SK-N-SH (cell line): ENCODE results near the gene ST7. TPM values are rescaled to one million over a fixed set of nuclear protein-coding genes. Genes with fewer than 3 reads are reported as not detected.

Experiments
- CTCF ChIA-PET: fragments of 300-600, 350-600 bp; formaldehyde crosslinking; extraction: SDS; loops from one replicate; lab custom pipeline; 2021; lab: Yijun Ruan, JAX
- POLR2A ChIA-PET: fragments of 350-600 bp; sonication (Branson Sonifier 250); formaldehyde crosslinking; extraction: SDS; loops from one replicate; lab custom pipeline; 2020; ENCODE audit warnings: antibody characterized with exemption, inconsistent platforms; lab: Yijun Ruan, JAX
- DNase-seq: peaks from one replicate; pipeline ENCODE4 v3.0.0; 2012
- H2AFZ ChIP-seq: fragments of 200-600 bp; sonication (generic); 2 replicates; pipeline ENCODE4 v1.8.1; 2016; ENCODE audit warnings: antibody characterized with exemption, mild to moderate bottlenecking, low read depth
- H3F3A ChIP-seq: fragments of 200-600 bp; sonication (generic); replicated peaks from 2 replicates; pipeline ENCODE3; 2016; ENCODE audit warnings: antibody characterized with exemption, mild to moderate bottlenecking; ENCODE audit not compliant: insufficient read depth
- H3K27ac ChIP-seq, 2 experiments: fragments of 200-500 bp in 1 of 2; fragments of 200-600 bp in 1 of 2; sonication (Bioruptor generic) in 1 of 2; sonication (generic), shearing (Covaris generic) in 1 of 2; 2 replicates each; pipeline versions ENCODE4 v1.5.1 to v1.6.1; 2014 to 2016; ENCODE audit warnings: low read depth in 2 of 2, inconsistent platforms in 1 of 2, low read length in 1 of 2, mild to moderate bottlenecking in 1 of 2, mixed read lengths in 1 of 2
- H3K27me3 ChIP-seq: fragments of 200-600 bp; sonication (generic), shearing (Covaris generic); 2 replicates; pipeline ENCODE4 v1.6.1; 2016; ENCODE audit warnings: mixed run types; ENCODE audit not compliant: insufficient read depth
- H3K36me3 ChIP-seq, 2 experiments: fragments of 200-500 bp in 1 of 2; fragments of 200-600 bp in 1 of 2; sonication (Bioruptor generic) in 1 of 2; sonication (generic) in 1 of 2; replicated peaks in 1 of 2; 2 replicates each; pipeline versions ENCODE3 to v1.5.1; 2014 to 2016; ENCODE audit warnings: low read length in 1 of 2, mild to moderate bottlenecking in 1 of 2; ENCODE audit not compliant: insufficient read depth in 2 of 2, control insufficient read depth in 1 of 2
- H3K4me1 ChIP-seq, 2 experiments: fragments of 200-500 bp in 1 of 2; fragments of 200-600 bp in 1 of 2; sonication (Bioruptor generic) in 1 of 2; sonication (generic), shearing (Covaris generic) in 1 of 2; 2 replicates each; pipeline versions ENCODE4 v1.5.1 to v1.6.1; 2014 to 2016; ENCODE audit warnings: low read depth in 1 of 2, low read length in 1 of 2, mixed run types in 1 of 2; ENCODE audit not compliant: insufficient read depth in 2 of 2, control insufficient read depth in 1 of 2
- H3K4me2 ChIP-seq: fragments of 200-600 bp; sonication (generic), shearing (Covaris generic); 2 replicates; pipeline ENCODE4 v1.6.1; 2017; ENCODE audit warnings: mixed run types
- H3K4me3 ChIP-seq, 2 experiments: fragments of 200-500 bp in 1 of 2; fragments of 200-600 bp in 1 of 2; sonication (Bioruptor generic) in 1 of 2; sonication (generic), shearing (Covaris generic) in 1 of 2; 2 replicates each; pipeline versions ENCODE4 v1.5.1 to v1.8.1; 2014 to 2016; ENCODE audit warnings: low read depth in 2 of 2, inconsistent platforms in 1 of 2, low read length in 1 of 2, mild to moderate bottlenecking in 1 of 2, mixed read lengths in 1 of 2, moderate library complexity in 1 of 2
- H3K79me2 ChIP-seq: fragments of 200-600 bp; sonication (generic); 2 replicates; pipeline ENCODE4 v1.8.1; 2017; ENCODE audit warnings: mild to moderate bottlenecking; ENCODE audit not compliant: insufficient read depth
- H3K9ac ChIP-seq: fragments of 200-600 bp; sonication (generic); 2 replicates; pipeline ENCODE4 v1.6.1; 2017; ENCODE audit warnings: mixed run types
- H3K9me2 ChIP-seq: fragments of 200-600 bp; sonication (generic); 2 replicates; pipeline ENCODE4 v1.6.1; 2017; ENCODE audit warnings: mixed run types
- H3K9me3 ChIP-seq: fragments of 200-600 bp; sonication (generic); 2 replicates; pipeline ENCODE4 v1.6.1; 2017; ENCODE audit warnings: mixed run types, mild to moderate bottlenecking, moderate library complexity
- H4K20me1 ChIP-seq: fragments of 200-600 bp; sonication (generic); 2 replicates; pipeline ENCODE4 v1.6.1; 2017; ENCODE audit warnings: mild to moderate bottlenecking, mixed run types; ENCODE audit not compliant: insufficient read depth
- FOSL2 ChIP-seq: IDR thresholded peaks from 2 replicates; pipeline ENCODE4 v1.4.0; 2012; ENCODE audit warnings: low read depth, mild to moderate bottlenecking, moderate library complexity, borderline replicate concordance
- GABPA ChIP-seq: IDR thresholded peaks from 2 replicates; pipeline ENCODE4 v1.4.0; 2012; ENCODE audit warnings: low read depth, mild to moderate bottlenecking
- GATA2 ChIP-seq: sonication (generic); formaldehyde crosslinking; IDR thresholded peaks from 2 replicates; pipeline ENCODE4 v1.5.0; 2020; ENCODE audit warnings: mild to moderate bottlenecking, missing genetic modification reagents
- MEF2A ChIP-seq: IDR thresholded peaks from 2 replicates; pipeline ENCODE4 v1.4.0; 2012; ENCODE audit warnings: low read depth, borderline replicate concordance
- MXI1 ChIP-seq: IDR thresholded peaks from 2 replicates; pipeline ENCODE4 v1.6.1; 2012; ENCODE audit warnings: mild to moderate bottlenecking, low read depth, low read length, improper control_type of control experiment
- POLR2AphosphoS5 ChIP-seq: IDR thresholded peaks from 2 replicates; pipeline ENCODE4 v1.6.1; 2012; ENCODE audit warnings: low read depth, low read length
- RAD21 ChIP-seq: IDR thresholded peaks from 2 replicates; pipeline ENCODE4 v1.6.1; 2012; ENCODE audit warnings: mild to moderate bottlenecking, low read length
- RCOR1 ChIP-seq: fragments of 150-350 bp; IDR thresholded peaks from 2 replicates; pipeline ENCODE4 v1.6.1; 2017; ENCODE audit warnings: antibody characterized with exemption, low read length
- RFX5 ChIP-seq: IDR thresholded peaks from 2 replicates; pipeline ENCODE4 v1.6.1; 2012; ENCODE audit warnings: mild to moderate bottlenecking, improper control_type of control experiment, low read length
- RXRA ChIP-seq: IDR thresholded peaks from 2 replicates; pipeline ENCODE4 v1.4.0; 2012; ENCODE audit warnings: low read depth, mild to moderate bottlenecking, borderline replicate concordance
- TAF1 ChIP-seq: IDR thresholded peaks from 2 replicates; pipeline ENCODE4 v1.6.1; 2012; ENCODE audit warnings: low read depth, mild to moderate bottlenecking, low read length, moderate library complexity, borderline replicate concordance
- TCF12 ChIP-seq: IDR thresholded peaks from 2 replicates; pipeline ENCODE4 v1.4.0; 2012
- WGBS: methylation state at CpG from one replicate; pipeline ENCODE4 v1.1.6; 2017; ENCODE audit warnings: low lambda C conversion rate; 5-methylcytosine and 5-hydroxymethylcytosine counted together
- polyA plus RNA-seq, 3 experiments: library from polyadenylated mRNA; depleted of rRNA; stranded (reverse); fragments of >200 nt; gene quantifications; 2 replicates each; pipeline ENCODE4 v1.2.3, GENCODE V29; 2012
- TF ChIP-seq, protein P1 (sequence below): fragments of 150-350 bp; IDR thresholded peaks from 2 replicates; pipeline ENCODE4 v1.6.1; 2016; ENCODE audit warnings: mild to moderate bottlenecking, low read depth, low read length
- TF ChIP-seq, protein P2 (sequence below): IDR thresholded peaks from 2 replicates; pipeline ENCODE4 v1.4.0; 2012; ENCODE audit warnings: low read depth
- TF ChIP-seq, protein P3 (sequence below): fragments of 200-600 bp; sonication (generic); IDR thresholded peaks from 2 replicates; pipeline ENCODE4 v1.6.1; 2017; ENCODE audit warnings: antibody characterized with exemption, mild to moderate bottlenecking, moderate library complexity
- TF ChIP-seq, protein P4 (sequence below): IDR thresholded peaks from 2 replicates; pipeline ENCODE4 v1.4.0; 2012; ENCODE audit warnings: low read depth, borderline replicate concordance
- TF ChIP-seq, protein P5 (sequence below): IDR thresholded peaks from 2 replicates; pipeline ENCODE4 v1.4.0; 2012; ENCODE audit warnings: low read depth, borderline replicate concordance

Gene ST7
- polyA plus RNA-seq, 1 of the 3 experiments (the other 2 are of a cell fraction): 23.5 TPM

DNA sequence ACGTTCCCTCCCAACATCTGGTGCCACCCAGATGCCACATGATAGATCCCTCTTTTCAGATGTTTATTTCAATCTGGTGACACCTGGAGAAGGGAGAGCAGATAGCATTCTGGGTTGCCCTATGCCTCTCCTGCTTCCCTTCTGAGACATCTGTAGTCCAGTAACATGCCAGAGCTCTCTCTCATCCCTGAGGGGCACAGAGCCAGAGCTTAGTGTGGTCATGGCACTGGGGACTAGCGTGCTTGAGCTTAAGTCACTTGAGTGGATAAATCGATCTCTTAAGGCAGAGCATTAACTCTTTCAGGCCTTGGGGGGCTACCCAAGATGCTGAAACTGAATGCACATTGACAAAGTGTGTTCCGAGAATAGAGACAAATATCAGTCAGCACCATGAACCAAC is 321.6 kb downstream of the ST7 start:
- DNase-seq: no peak
- Histone ChIP-seq H3K4me1 (no peaks in the 10 kb centered on the region; a peak in 2 of 4 replicates), H3K4me3 (no peak overlapping the region), H3K27ac (no peak overlapping the region), H3K36me3 (no peaks in the 10 kb centered on the region), H2AFZ (no peak overlapping the region), H3F3A (peaks cover 10% of the 10 kb centered on the region), H3K9ac (no peak overlapping the region), H3K9me3 (no peaks in the 10 kb centered on the region), H4K20me1 (no peaks in the 10 kb centered on the region), H3K9me2 (no peaks in the 10 kb centered on the region), H3K79me2 (no peaks in the 10 kb centered on the region), H3K27me3 (no peaks in the 10 kb centered on the region), H3K4me2 (no peak overlapping the region)
- 69% methylated on average over 4 of the region's 4 CpGs for WGBS
- CTCF ChIA-PET: interaction anchor here (1.2 kb wide), 1 partner anchor 9 kb away, joined by 3 read pairs; no protein-coding TSS in a partner anchor
- POLR2A ChIA-PET: no interaction called here
- TF ChIP-seq MXI1: no peak
- no peak for TF ChIP-seq MEF2A
- TF ChIP-seq, protein P1, sequence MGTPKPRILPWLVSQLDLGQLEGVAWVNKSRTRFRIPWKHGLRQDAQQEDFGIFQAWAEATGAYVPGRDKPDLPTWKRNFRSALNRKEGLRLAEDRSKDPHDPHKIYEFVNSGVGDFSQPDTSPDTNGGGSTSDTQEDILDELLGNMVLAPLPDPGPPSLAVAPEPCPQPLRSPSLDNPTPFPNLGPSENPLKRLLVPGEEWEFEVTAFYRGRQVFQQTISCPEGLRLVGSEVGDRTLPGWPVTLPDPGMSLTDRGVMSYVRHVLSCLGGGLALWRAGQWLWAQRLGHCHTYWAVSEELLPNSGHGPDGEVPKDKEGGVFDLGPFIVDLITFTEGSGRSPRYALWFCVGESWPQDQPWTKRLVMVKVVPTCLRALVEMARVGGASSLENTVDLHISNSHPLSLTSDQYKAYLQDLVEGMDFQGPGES: no peak
- no peak for TF ChIP-seq RCOR1
- no peak for TF ChIP-seq RXRA
- no peak for TF ChIP-seq RFX5
- TF ChIP-seq, protein P2, sequence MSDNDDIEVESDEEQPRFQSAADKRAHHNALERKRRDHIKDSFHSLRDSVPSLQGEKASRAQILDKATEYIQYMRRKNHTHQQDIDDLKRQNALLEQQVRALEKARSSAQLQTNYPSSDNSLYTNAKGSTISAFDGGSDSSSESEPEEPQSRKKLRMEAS: no peak
- TF ChIP-seq, protein P3, sequence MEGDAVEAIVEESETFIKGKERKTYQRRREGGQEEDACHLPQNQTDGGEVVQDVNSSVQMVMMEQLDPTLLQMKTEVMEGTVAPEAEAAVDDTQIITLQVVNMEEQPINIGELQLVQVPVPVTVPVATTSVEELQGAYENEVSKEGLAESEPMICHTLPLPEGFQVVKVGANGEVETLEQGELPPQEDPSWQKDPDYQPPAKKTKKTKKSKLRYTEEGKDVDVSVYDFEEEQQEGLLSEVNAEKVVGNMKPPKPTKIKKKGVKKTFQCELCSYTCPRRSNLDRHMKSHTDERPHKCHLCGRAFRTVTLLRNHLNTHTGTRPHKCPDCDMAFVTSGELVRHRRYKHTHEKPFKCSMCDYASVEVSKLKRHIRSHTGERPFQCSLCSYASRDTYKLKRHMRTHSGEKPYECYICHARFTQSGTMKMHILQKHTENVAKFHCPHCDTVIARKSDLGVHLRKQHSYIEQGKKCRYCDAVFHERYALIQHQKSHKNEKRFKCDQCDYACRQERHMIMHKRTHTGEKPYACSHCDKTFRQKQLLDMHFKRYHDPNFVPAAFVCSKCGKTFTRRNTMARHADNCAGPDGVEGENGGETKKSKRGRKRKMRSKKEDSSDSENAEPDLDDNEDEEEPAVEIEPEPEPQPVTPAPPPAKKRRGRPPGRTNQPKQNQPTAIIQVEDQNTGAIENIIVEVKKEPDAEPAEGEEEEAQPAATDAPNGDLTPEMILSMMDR: no peak
- TF ChIP-seq, protein P4, sequence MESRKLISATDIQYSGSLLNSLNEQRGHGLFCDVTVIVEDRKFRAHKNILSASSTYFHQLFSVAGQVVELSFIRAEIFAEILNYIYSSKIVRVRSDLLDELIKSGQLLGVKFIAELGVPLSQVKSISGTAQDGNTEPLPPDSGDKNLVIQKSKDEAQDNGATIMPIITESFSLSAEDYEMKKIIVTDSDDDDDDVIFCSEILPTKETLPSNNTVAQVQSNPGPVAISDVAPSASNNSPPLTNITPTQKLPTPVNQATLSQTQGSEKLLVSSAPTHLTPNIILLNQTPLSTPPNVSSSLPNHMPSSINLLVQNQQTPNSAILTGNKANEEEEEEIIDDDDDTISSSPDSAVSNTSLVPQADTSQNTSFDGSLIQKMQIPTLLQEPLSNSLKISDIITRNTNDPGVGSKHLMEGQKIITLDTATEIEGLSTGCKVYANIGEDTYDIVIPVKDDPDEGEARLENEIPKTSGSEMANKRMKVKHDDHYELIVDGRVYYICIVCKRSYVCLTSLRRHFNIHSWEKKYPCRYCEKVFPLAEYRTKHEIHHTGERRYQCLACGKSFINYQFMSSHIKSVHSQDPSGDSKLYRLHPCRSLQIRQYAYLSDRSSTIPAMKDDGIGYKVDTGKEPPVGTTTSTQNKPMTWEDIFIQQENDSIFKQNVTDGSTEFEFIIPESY: no peak
- no peak for TF ChIP-seq GABPA
- TF ChIP-seq, protein P5, sequence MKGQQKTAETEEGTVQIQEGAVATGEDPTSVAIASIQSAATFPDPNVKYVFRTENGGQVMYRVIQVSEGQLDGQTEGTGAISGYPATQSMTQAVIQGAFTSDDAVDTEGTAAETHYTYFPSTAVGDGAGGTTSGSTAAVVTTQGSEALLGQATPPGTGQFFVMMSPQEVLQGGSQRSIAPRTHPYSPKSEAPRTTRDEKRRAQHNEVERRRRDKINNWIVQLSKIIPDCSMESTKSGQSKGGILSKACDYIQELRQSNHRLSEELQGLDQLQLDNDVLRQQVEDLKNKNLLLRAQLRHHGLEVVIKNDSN: no peak
- TF ChIP-seq RAD21: no peak
- no peak for TF ChIP-seq TCF12
- no peak for TF ChIP-seq FOSL2
- TF ChIP-seq TAF1: no peak
- TF ChIP-seq POLR2AphosphoS5: no peak
- no peak for TF ChIP-seq GATA2 (CRISPR knock-in tag)
